ENCODE data around the gene HSD17B12. TPM values are rescaled to one million over a fixed set of nuclear protein-coding genes. Genes with fewer than 3 reads are reported as not detected.
"Not testable (repeated sequence)": the region's sequence is repeated elsewhere in the genome, so short reads cannot be mapped to it uniquely, and the experiment has no call there.

The HSD17B12 gene
- total RNA-seq, 1 donor from 2014 or later: 48.4 TPM

DNA sequence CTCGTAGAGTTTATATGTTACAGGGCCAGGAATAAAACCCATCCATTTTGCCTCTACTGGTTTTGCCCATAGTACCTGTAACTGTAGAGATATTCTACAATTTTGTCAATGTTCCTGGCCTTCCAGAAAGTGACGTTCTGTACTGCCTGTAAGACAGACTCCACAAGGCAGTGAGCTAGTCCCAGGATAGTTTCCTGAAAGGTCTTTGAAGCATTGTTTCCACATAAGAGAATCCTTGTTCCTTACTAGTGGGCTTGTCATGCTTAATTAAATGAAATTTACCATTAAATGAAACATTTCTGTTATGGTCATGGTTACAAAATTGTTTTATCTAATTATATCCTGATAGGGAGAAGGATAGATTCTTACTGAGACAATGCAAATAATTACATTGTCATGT, 80.4 kb downstream of the HSD17B12 start:
- Histone ChIP-seq H3K27ac (no peak overlapping the region), H3K27me3 (no peaks in the 10 kb centered on the region), H3K36me3 (peaks cover 0 to 4% of the 10 kb centered on the region in 2 donors), H3K9me3 (no peaks in the 10 kb centered on the region), H3K4me1 (no peaks in the 10 kb centered on the region), H3K4me3 (no peak overlapping the region)
- TF ChIP-seq POLR2A (IDR thresholded peaks at IDR 0.05): no peak
- TF ChIP-seq, protein P1, sequence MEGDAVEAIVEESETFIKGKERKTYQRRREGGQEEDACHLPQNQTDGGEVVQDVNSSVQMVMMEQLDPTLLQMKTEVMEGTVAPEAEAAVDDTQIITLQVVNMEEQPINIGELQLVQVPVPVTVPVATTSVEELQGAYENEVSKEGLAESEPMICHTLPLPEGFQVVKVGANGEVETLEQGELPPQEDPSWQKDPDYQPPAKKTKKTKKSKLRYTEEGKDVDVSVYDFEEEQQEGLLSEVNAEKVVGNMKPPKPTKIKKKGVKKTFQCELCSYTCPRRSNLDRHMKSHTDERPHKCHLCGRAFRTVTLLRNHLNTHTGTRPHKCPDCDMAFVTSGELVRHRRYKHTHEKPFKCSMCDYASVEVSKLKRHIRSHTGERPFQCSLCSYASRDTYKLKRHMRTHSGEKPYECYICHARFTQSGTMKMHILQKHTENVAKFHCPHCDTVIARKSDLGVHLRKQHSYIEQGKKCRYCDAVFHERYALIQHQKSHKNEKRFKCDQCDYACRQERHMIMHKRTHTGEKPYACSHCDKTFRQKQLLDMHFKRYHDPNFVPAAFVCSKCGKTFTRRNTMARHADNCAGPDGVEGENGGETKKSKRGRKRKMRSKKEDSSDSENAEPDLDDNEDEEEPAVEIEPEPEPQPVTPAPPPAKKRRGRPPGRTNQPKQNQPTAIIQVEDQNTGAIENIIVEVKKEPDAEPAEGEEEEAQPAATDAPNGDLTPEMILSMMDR (IDR thresholded peaks at IDR 0.05): no peak
- no peak for TF ChIP-seq POLR2AphosphoS5 (IDR thresholded peaks at IDR 0.05; ENCODE audit: insufficient read depth in 1 of 2, low read depth in 1 of 2)
- intact Hi-C loops (cut with DNase I): no loop called here
- DNase-seq (ENCODE audit: extremely low spot score in 2 of 2): no peak

- H3K27me3 ChIP-seq: no peaks in the 10 kb centered on the region
- intact Hi-C loops (cut with DNase I): no loop called here
- no peak overlapping the region for H3K4me3 ChIP-seq
- no peaks in the 10 kb centered on the region for H3K9me3 ChIP-seq
- DNase-seq (ENCODE audit: extremely low spot score in 2 of 2): no peak
- H3K27ac ChIP-seq: no peak overlapping the region
- no peaks in the 10 kb centered on the region for H3K4me1 ChIP-seq
- TF ChIP-seq POLR2A (IDR thresholded peaks at IDR 0.05) (no peak), POLR2AphosphoS5 (IDR thresholded peaks at IDR 0.05; ENCODE audit: insufficient read depth in 1 of 2, low read depth in 1 of 2) (no peak)
- TF ChIP-seq, protein P1 (IDR thresholded peaks at IDR 0.05): no peak
- H3K36me3 ChIP-seq: no peaks in the 10 kb centered on the region
Observed at GRCh38 chr11:43765194-43765593, 84.7 kb downstream of the HSD17B12 start.

DNA sequence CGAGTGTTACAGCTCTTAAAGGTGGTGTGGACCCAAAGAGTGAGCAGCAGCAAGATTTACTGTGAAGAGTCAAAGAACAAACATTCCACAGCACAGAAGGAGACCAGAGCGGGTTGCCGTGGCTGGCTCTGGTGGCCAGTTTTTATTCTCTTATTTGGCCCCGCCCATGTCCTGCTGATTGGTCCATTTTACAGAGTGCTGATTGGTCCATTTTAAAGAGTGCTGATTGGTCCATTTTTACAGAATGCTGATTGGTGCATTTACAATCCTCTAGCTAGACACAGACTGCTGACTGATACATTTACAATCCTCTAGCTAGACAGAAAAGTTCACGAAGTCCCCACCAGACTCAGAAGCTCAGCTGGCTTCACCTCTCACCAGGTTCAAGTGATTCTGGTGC, 88.1 kb downstream of the HSD17B12 start:
- H3K27ac ChIP-seq; H3K36me3 ChIP-seq; H3K9me3 ChIP-seq; DNase-seq (ENCODE audit: extremely low spot score in 2 of 2); intact Hi-C loops (cut with DNase I); H3K4me3 ChIP-seq; H3K27me3 ChIP-seq; H3K4me1 ChIP-seq: not testable (repeated sequence)

DNA sequence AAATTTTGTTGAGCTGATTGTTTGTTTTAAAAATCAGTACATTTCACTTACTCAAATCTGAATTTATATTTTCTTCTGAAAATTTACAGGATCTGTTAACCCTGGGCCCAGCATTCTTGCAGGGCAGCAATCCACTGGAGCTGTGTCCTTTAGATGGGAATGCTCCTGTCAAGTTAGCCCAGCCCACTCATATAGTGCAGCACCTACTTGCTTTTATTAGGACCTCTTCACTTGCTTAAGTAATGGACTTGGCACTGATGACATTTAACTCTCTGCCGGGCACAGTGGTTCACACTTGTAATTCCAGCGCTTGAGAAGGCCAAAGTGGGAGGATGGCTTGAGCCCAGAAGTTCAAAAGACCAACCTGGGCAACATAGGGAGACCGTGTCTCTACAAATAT, 89.6 kb downstream of the HSD17B12 start:
- no peaks in the 10 kb centered on the region for H3K36me3 ChIP-seq
- no peaks in the 10 kb centered on the region for H3K4me1 ChIP-seq
- TF ChIP-seq POLR2A (IDR thresholded peaks at IDR 0.05) (no peak), POLR2AphosphoS5 (IDR thresholded peaks at IDR 0.05; ENCODE audit: insufficient read depth in 1 of 2, low read depth in 1 of 2) (no peak)
- TF ChIP-seq, protein P1 (IDR thresholded peaks at IDR 0.05): no peak
- no peaks in the 10 kb centered on the region for H3K9me3 ChIP-seq
- no peak overlapping the region for H3K27ac ChIP-seq
- no peak for DNase-seq (ENCODE audit: extremely low spot score in 2 of 2)
- intact Hi-C loops (cut with DNase I): no loop called here
- no peak overlapping the region for H3K4me3 ChIP-seq
- no peaks in the 10 kb centered on the region for H3K27me3 ChIP-seq

GRCh38 chr11:43772733-43773132, 92.2 kb downstream of the HSD17B12 start:
- Histone ChIP-seq H3K4me1 (no peaks in the 10 kb centered on the region), H3K9me3 (no peaks in the 10 kb centered on the region), H3K27ac (no peak overlapping the region), H3K36me3 (no peaks in the 10 kb centered on the region), H3K27me3 (no peaks in the 10 kb centered on the region), H3K4me3 (no peak overlapping the region)
- intact Hi-C loops (cut with DNase I): no loop called here
- TF ChIP-seq POLR2A (IDR thresholded peaks at IDR 0.05): no peak
- TF ChIP-seq POLR2AphosphoS5 (IDR thresholded peaks at IDR 0.05; ENCODE audit: insufficient read depth in 1 of 2, low read depth in 1 of 2): no peak
- TF ChIP-seq, protein P1 (IDR thresholded peaks at IDR 0.05): no peak
- DNase-seq (ENCODE audit: extremely low spot score in 2 of 2): no peak

DNA sequence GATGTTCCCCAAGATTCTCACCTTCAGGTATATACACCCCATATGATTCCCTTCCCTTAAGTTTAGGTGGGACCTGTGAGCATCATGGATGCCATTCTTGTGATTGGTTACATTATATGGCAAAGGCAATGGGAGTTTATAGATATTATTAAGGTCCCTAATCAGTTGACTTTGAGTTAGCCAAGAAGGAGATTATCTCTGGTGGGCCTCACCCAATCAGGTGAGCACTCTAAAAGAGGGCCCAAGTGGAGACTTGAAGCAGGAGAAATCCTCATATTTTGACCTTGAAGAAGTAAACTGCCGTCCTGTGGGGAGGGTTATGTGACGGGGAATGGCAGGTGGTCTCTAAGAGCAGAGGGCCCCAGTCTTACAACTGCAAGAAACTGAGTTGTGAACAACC, 94.2 kb downstream of the HSD17B12 start:
- Histone ChIP-seq H3K4me1 (no peaks in the 10 kb centered on the region), H3K36me3 (no peaks in the 10 kb centered on the region), H3K9me3 (no peaks in the 10 kb centered on the region), H3K27me3 (no peaks in the 10 kb centered on the region), H3K4me3 (no peak overlapping the region), H3K27ac (no peak overlapping the region)
- TF ChIP-seq, protein P1 (IDR thresholded peaks at IDR 0.05): no peak
- TF ChIP-seq POLR2A (IDR thresholded peaks at IDR 0.05) (no peak), POLR2AphosphoS5 (IDR thresholded peaks at IDR 0.05; ENCODE audit: insufficient read depth in 1 of 2, low read depth in 1 of 2) (no peak)
- DNase-seq (ENCODE audit: extremely low spot score in 2 of 2): no peak
- intact Hi-C loops (cut with DNase I): no loop called here
